T follicular helper cell (primary cell): ENCODE measurements around the gene TPCN1.

Experiments used
- DNase-seq: peaks from one replicate; pipeline ENCODE4 v3.0.0-alpha.2; 2020; ENCODE audit warnings: low read depth

Gene TPCN1

GRCh38 chr12:113226696-113227568 lies 5.7 kb downstream of the TPCN1 start:
- no peak for DNase-seq

- no peak for DNase-seq
Measured at GRCh38 chr12:113227686-113228391, 6.6 kb downstream of the TPCN1 start.

GRCh38 chr12:113228394-113229028 lies 7.2 kb downstream of the TPCN1 start:
- no peak for DNase-seq

- no peak for DNase-seq
Measured at GRCh38 chr12:113230315-113231234, 9.3 kb downstream of the TPCN1 start.

- DNase-seq, result no peak
Measured at GRCh38 chr12:113231235-113232088, 10.2 kb downstream of the TPCN1 start.

GRCh38 chr12:113232089-113232839 lies 11.0 kb downstream of the TPCN1 start:
- no peak for DNase-seq

GRCh38 chr12:113232840-113233585 lies 11.7 kb downstream of the TPCN1 start:
- DNase-seq, result peak; percentile 70

GRCh38 chr12:113233967-113234366 lies 12.7 kb downstream of the TPCN1 start:
- no peak for DNase-seq

- no peak for DNase-seq
Measured at GRCh38 chr12:113234483-113234882, 13.2 kb downstream of the TPCN1 start.

- no peak for DNase-seq
Measured at GRCh38 chr12:113235976-113236375, 14.7 kb downstream of the TPCN1 start.

GRCh38 chr12:113236539-113237399 lies 15.5 kb downstream of the TPCN1 start:
- no peak for DNase-seq

GRCh38 chr12:113237748-113238147 lies 16.5 kb downstream of the TPCN1 start:
- DNase-seq, result no peak

GRCh38 chr12:113238309-113238708 lies 17.0 kb downstream of the TPCN1 start:
- DNase-seq, result no peak

GRCh38 chr12:113239288-113239771 lies 18.1 kb downstream of the TPCN1 start:
- no peak for DNase-seq

GRCh38 chr12:113239811-113240331 lies 18.6 kb downstream of the TPCN1 start:
- DNase-seq, result no peak

- no peak for DNase-seq
Measured at GRCh38 chr12:113240395-113240794, 19.1 kb downstream of the TPCN1 start.

GRCh38 chr12:113241191-113242025 lies 20.1 kb downstream of the TPCN1 start:
- no peak for DNase-seq
